Glutamatergic neuron (in vitro differentiated cells): Measurements from ENCODE around the gene PLD1. TPM values are rescaled to one million over a fixed set of nuclear protein-coding genes. Genes with fewer than 3 reads are reported as not detected.
"Not testable (repeated sequence)": the region's sequence is repeated elsewhere in the genome, so short reads cannot be mapped to it uniquely, and the experiment has no call there.

ENCODE experiments used
- DNase-seq: peaks from one replicate; pipeline ENCODE4 v3.0.0; 2022
- H3K27ac Mint-ChIP-seq: one replicate; pipeline ENCODE4 v1.8.0; 2020; ENCODE audit warnings: mild to moderate bottlenecking, mixed read lengths, inconsistent platforms; ENCODE audit not compliant: unreplicated experiment
- H3K27me3 Mint-ChIP-seq: one replicate; pipeline ENCODE4 v1.8.0; 2020; ENCODE audit warnings: mild to moderate bottlenecking, moderate library complexity, mixed read lengths, inconsistent platforms; ENCODE audit not compliant: unreplicated experiment
- H3K36me3 Mint-ChIP-seq: one replicate; pipeline ENCODE4 v1.8.0; 2020; ENCODE audit warnings: mild to moderate bottlenecking, mixed read lengths, inconsistent platforms; ENCODE audit not compliant: unreplicated experiment
- H3K4me1 Mint-ChIP-seq: one replicate; pipeline ENCODE4 v1.8.0; 2020; ENCODE audit warnings: mild to moderate bottlenecking, low read depth, mixed read lengths, inconsistent platforms; ENCODE audit not compliant: unreplicated experiment
- H3K4me3 Mint-ChIP-seq: one replicate; pipeline ENCODE4 v1.8.0; 2020; ENCODE audit warnings: mild to moderate bottlenecking, mixed read lengths, inconsistent platforms; ENCODE audit not compliant: unreplicated experiment
- H3K9me3 Mint-ChIP-seq: one replicate; pipeline ENCODE4 v1.8.0; 2020; ENCODE audit warnings: mild to moderate bottlenecking, moderate library complexity, mixed read lengths, inconsistent platforms; ENCODE audit not compliant: unreplicated experiment
- long read RNA-seq: library from polyadenylated mRNA; unstranded; transcript quantifications from one replicate; pipeline ENCODE4 v2.0.0, GENCODE V29; 2020; ENCODE audit not compliant: unreplicated experiment
- total RNA-seq: library from RNA; stranded (reverse); fragmentation: NEBNext Ultra II Directional; extraction: Animal tissue kit (Norgen Biotek cat#: 25700); gene quantifications from one replicate; pipeline ENCODE4 v1.2.1, GENCODE V29; 2021; ENCODE audit not compliant: unreplicated experiment
- TF ChIP-seq, protein P1 (sequence below): fragments of 200-600 bp; sonication (generic); IDR thresholded peaks from one replicate; pipeline ENCODE4 v1.5.0; 2021; ENCODE audit not compliant: partially characterized antibody, unreplicated experiment

The PLD1 gene, protein sequence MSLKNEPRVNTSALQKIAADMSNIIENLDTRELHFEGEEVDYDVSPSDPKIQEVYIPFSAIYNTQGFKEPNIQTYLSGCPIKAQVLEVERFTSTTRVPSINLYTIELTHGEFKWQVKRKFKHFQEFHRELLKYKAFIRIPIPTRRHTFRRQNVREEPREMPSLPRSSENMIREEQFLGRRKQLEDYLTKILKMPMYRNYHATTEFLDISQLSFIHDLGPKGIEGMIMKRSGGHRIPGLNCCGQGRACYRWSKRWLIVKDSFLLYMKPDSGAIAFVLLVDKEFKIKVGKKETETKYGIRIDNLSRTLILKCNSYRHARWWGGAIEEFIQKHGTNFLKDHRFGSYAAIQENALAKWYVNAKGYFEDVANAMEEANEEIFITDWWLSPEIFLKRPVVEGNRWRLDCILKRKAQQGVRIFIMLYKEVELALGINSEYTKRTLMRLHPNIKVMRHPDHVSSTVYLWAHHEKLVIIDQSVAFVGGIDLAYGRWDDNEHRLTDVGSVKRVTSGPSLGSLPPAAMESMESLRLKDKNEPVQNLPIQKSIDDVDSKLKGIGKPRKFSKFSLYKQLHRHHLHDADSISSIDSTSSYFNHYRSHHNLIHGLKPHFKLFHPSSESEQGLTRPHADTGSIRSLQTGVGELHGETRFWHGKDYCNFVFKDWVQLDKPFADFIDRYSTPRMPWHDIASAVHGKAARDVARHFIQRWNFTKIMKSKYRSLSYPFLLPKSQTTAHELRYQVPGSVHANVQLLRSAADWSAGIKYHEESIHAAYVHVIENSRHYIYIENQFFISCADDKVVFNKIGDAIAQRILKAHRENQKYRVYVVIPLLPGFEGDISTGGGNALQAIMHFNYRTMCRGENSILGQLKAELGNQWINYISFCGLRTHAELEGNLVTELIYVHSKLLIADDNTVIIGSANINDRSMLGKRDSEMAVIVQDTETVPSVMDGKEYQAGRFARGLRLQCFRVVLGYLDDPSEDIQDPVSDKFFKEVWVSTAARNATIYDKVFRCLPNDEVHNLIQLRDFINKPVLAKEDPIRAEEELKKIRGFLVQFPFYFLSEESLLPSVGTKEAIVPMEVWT
- 0.61 TPM for total RNA-seq
- long read RNA-seq, result 0 reads

DNA sequence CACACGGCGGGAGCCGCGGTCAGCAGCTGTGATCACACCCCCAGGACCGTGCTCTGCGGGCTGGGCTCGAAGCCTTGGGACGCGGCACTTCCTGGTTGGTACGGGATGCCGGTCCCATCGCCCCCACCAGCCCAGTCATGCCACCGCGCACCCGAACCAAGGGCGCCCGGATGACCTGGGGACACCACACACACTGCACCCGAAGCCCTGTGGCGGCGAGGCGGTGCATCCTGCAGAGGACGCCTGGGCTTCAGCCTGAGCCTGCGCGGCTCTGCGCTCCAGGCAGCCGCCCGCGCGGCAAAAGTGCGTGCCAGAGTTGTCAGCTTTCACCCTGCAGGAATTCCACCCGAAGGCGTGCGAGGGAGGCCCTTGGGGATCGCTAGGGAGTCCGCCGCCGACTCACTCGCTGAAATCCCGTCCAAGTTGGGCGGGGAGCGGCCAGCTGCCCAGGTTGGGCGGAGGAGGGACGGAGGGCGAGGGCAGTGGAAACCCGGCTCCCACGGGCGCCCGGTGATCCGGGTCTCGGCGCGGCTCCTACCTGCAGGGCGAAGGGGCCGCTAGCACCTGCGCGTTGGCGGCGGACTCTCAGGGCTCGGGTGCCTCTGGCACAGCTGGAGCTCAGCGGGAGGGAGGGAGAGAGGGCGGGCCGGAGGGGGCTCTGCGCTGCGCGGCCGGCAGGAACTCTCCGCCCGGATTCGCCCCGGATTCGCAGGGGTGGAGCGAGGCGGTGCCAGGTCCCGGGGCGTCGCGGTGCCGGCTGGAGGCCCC is at the start of gene PLD1:
Gene PLD1 (minus strand): TSS at position 623 of the 768 bp plus-strand sequence. CDS start 72,432 bp downstream, outside the sequence.
- Mint-ChIP-seq H3K36me3 (peaks cover 5% of the 10 kb centered on the region), H3K9me3 (no peaks in the 10 kb centered on the region), H3K27me3 (peaks cover 6% of the 10 kb centered on the region), H3K4me3 (peak within 1 kb of the TSS; percentile 86), H3K4me1 (peaks cover 2% of the 10 kb centered on the region), H3K27ac (no peak within 1 kb of the TSS)
- peak; percentile 64 for DNase-seq
- TF ChIP-seq, protein P1, sequence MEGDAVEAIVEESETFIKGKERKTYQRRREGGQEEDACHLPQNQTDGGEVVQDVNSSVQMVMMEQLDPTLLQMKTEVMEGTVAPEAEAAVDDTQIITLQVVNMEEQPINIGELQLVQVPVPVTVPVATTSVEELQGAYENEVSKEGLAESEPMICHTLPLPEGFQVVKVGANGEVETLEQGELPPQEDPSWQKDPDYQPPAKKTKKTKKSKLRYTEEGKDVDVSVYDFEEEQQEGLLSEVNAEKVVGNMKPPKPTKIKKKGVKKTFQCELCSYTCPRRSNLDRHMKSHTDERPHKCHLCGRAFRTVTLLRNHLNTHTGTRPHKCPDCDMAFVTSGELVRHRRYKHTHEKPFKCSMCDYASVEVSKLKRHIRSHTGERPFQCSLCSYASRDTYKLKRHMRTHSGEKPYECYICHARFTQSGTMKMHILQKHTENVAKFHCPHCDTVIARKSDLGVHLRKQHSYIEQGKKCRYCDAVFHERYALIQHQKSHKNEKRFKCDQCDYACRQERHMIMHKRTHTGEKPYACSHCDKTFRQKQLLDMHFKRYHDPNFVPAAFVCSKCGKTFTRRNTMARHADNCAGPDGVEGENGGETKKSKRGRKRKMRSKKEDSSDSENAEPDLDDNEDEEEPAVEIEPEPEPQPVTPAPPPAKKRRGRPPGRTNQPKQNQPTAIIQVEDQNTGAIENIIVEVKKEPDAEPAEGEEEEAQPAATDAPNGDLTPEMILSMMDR, result no peak

DNA sequence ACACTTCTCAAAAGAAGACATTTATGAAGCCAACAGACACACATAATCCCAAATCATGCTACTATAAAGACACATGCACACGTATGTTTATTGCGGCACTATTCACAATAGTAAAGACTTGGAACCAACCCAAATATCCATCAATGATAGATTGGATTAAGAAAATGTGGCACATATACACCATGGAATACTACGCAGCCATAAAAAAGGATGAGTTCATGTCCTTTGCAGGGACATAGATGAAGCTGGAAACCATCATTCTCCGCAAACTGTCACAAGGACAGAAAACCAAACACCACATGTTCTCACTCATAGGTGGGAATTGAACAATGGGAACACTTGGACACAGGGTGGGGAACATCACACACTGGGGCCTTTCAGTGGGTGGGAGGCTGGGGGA is 48.5 kb upstream of the PLD1 start:
- not testable (repeated sequence) for H3K9me3 Mint-ChIP-seq, H3K27me3 Mint-ChIP-seq, H3K27ac Mint-ChIP-seq, H3K4me1 Mint-ChIP-seq, DNase-seq, H3K4me3 Mint-ChIP-seq, H3K36me3 Mint-ChIP-seq

DNA sequence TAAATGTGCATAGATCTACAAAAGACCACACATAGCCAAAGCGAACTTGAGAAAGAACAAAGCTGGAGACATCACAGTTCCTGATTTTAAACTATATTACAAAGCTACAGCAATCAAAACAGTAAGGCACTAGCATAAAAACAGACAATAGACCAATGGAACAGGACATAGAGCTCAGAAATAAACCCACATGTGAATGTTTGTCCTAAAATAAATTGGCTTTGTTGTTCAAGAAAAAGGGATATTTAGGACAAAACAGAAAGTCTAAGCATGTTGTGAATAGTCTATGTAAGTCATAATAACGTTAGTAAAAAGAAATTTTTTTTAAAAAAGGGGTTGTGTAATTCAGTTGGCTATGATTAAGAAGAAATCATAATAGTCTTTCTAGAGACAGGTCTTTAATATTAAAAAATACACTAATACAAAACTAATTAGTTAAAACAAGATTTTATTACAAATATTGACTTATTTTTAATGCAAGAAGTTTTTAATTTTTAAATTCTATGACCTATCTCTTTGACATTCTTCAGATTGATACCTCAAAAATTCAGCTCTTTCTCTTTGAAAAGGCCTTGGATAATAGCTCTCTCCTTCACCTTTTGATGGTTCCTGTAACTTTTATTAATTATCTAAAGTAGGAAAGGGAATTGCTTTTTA is 44.5 kb upstream of the PLD1 start:
- H3K27ac Mint-ChIP-seq, result no peak overlapping the region
- no peaks in the 10 kb centered on the region for H3K27me3 Mint-ChIP-seq
- H3K4me1 Mint-ChIP-seq, result no peaks in the 10 kb centered on the region
- TF ChIP-seq, protein P1, result no peak
- peaks cover 19% of the 10 kb centered on the region for H3K36me3 Mint-ChIP-seq
- H3K4me3 Mint-ChIP-seq, result no peak overlapping the region
- no peak for DNase-seq
- no peaks in the 10 kb centered on the region for H3K9me3 Mint-ChIP-seq

DNA sequence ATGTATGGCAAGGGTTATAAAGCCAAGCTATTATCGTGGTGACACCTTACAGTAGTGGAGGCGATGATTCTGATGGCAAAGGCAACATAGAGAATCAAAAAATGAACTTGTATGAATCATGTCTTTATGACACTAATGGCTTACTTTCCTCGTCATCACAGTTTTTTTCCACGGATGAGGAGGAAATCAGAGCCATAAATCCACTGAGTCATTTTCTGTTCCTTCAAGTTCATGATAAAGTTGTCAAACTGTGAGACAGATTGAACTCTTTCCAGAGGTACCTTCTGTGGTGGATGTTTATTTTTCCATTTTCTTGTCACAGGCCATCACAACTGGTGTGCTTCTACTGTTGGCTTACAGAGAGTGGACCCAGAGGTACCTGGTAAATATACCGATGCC is 41.4 kb upstream of the PLD1 start:
- DNase-seq, result no peak
- TF ChIP-seq, protein P1, result no peak
- Mint-ChIP-seq H3K36me3 (peaks cover 19% of the 10 kb centered on the region), H3K4me1 (no peaks in the 10 kb centered on the region), H3K27me3 (no peaks in the 10 kb centered on the region), H3K27ac (no peak overlapping the region), H3K9me3 (no peaks in the 10 kb centered on the region), H3K4me3 (no peak overlapping the region)
